ENCODE data around the gene CHD5. TPM values are rescaled to one million over a fixed set of nuclear protein-coding genes. Genes with fewer than 3 reads are reported as not detected.

CHD5 gene
- total RNA-seq, 1 experiment from 2014 or later = 6.1 TPM

DNA sequence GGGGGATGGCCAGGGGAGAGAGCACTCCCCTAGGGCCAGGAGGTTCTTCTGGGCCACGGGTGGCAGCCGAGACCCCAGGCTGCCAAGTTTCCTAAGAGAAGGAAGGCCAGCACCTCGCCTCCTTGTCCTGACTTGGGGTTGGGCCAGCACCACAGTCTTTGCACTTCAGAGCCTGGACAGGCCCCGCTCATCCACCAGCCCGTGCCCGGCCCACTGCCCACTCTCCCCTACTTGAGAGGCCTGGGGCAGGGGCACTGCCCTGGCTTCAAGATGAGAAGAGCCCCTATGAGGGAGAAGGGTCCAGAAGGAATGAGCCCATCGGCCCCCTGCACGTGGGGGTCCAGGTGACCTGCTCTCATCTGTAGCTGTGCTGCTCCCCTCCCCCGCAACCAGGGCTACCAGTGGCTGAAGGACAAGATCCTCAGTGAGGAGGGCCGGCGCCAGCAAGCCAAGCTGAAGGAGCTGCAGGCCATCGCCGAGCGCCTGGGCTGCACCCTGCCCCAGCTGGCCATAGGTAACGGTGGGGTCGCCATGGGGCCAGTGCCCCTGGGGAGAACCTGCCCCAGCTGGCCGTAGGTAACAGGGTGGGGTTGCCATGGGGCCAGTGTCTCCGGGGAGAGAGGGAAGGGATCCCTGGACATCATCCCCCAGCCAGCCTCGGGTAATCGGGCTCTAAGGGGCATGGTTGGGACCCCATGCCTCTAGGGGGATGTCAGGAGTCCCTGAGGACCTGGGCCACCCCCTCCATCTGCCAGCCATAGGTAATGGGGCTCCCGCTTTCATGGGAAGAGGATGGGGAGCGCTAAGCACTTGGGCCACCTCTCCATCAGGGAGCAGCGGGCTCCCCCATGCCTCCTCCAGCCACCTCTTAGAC, 83.6 kb downstream of the CHD5 start:
- POLR2A ChIA-PET = no interaction called here

More for the DNA sequence above, 83.6 kb downstream of the CHD5 start:
- Histone ChIP-seq H3K4me2 (ENCODE audit: low read length) (no peak overlapping the region), H2AFZ (ENCODE audit: low read depth, low read length, poor library complexity, severe bottlenecking) (no peak overlapping the region), H3K4me1 (ENCODE audit: control insufficient read depth in 1 of 2, insufficient read depth in 2 of 2, low read length in 2 of 2) (no peaks in the 10 kb centered on the region), H3K9ac (ENCODE audit: low read length) (no peak overlapping the region), H3K36me3 (ENCODE audit: control insufficient read depth in 1 of 2, insufficient read depth in 2 of 2, low read length in 2 of 2) (no peaks in the 10 kb centered on the region), H3K79me2 (ENCODE audit: insufficient read depth, low read length) (no peaks in the 10 kb centered on the region), H3K27ac (ENCODE audit: low read depth, low read length) (no peak overlapping the region), H4K20me1 (ENCODE audit: insufficient read depth) (no peaks in the 10 kb centered on the region), H3K27me3 (ENCODE audit: insufficient read depth, low read length) (no peaks in the 10 kb centered on the region), H3K9me2 (ENCODE audit: insufficient read depth) (no peaks in the 10 kb centered on the region), H3K9me3 (ENCODE audit: control insufficient read depth in 1 of 2, insufficient read depth in 1 of 2, low read depth in 1 of 2, low read length in 2 of 2) (no peaks in the 10 kb centered on the region), H3K4me3 (replicated peaks in 1 of 2; ENCODE audit: low read depth in 1 of 2, low read length in 2 of 2) (no peak overlapping the region)
- intact Hi-C loops (cut with micrococcal nuclease) = no loop called here
- no peak for DNase-seq (ENCODE audit: low read depth, low spot score)
- BruUV-seq (replicated peaks) = no TSS peak
- TF ChIP-seq, protein P1, sequence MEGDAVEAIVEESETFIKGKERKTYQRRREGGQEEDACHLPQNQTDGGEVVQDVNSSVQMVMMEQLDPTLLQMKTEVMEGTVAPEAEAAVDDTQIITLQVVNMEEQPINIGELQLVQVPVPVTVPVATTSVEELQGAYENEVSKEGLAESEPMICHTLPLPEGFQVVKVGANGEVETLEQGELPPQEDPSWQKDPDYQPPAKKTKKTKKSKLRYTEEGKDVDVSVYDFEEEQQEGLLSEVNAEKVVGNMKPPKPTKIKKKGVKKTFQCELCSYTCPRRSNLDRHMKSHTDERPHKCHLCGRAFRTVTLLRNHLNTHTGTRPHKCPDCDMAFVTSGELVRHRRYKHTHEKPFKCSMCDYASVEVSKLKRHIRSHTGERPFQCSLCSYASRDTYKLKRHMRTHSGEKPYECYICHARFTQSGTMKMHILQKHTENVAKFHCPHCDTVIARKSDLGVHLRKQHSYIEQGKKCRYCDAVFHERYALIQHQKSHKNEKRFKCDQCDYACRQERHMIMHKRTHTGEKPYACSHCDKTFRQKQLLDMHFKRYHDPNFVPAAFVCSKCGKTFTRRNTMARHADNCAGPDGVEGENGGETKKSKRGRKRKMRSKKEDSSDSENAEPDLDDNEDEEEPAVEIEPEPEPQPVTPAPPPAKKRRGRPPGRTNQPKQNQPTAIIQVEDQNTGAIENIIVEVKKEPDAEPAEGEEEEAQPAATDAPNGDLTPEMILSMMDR (IDR thresholded peaks at IDR 0.05 in 2 of 3, conservative IDR thresholded peaks at IDR 0.05 in 1 of 3; ENCODE audit: borderline replicate concordance in 1 of 3, insufficient read depth in 1 of 3, low read depth in 2 of 3, low read length in 2 of 3) = no peak
- TF ChIP-seq SIN3A (IDR thresholded peaks at IDR 0.05; ENCODE audit: low read depth) = no peak
- TF ChIP-seq JUND (IDR thresholded peaks at IDR 0.05) = no peak
- TF ChIP-seq EGR1 (IDR thresholded peaks at IDR 0.05; ENCODE audit: low read depth) = no peak
- no peak for TF ChIP-seq EZH2phosphoT487 (IDR thresholded peaks at IDR 0.05; ENCODE audit: borderline replicate concordance)
- no peak for TF ChIP-seq ZNF274 (IDR thresholded peaks at IDR 0.05; ENCODE audit: low read depth, low read length)
- TF ChIP-seq ELF1 (IDR thresholded peaks at IDR 0.05; ENCODE audit: borderline replicate concordance, low read depth) = no peak
- TF ChIP-seq, protein P2, sequence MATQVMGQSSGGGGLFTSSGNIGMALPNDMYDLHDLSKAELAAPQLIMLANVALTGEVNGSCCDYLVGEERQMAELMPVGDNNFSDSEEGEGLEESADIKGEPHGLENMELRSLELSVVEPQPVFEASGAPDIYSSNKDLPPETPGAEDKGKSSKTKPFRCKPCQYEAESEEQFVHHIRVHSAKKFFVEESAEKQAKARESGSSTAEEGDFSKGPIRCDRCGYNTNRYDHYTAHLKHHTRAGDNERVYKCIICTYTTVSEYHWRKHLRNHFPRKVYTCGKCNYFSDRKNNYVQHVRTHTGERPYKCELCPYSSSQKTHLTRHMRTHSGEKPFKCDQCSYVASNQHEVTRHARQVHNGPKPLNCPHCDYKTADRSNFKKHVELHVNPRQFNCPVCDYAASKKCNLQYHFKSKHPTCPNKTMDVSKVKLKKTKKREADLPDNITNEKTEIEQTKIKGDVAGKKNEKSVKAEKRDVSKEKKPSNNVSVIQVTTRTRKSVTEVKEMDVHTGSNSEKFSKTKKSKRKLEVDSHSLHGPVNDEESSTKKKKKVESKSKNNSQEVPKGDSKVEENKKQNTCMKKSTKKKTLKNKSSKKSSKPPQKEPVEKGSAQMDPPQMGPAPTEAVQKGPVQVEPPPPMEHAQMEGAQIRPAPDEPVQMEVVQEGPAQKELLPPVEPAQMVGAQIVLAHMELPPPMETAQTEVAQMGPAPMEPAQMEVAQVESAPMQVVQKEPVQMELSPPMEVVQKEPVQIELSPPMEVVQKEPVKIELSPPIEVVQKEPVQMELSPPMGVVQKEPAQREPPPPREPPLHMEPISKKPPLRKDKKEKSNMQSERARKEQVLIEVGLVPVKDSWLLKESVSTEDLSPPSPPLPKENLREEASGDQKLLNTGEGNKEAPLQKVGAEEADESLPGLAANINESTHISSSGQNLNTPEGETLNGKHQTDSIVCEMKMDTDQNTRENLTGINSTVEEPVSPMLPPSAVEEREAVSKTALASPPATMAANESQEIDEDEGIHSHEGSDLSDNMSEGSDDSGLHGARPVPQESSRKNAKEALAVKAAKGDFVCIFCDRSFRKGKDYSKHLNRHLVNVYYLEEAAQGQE (IDR thresholded peaks at IDR 0.05; ENCODE audit: low read depth) = no peak
- no peak for TF ChIP-seq SRF (IDR thresholded peaks at IDR 0.05; ENCODE audit: low read depth)
- TF ChIP-seq FOSL1 (IDR thresholded peaks at IDR 0.05; ENCODE audit: low read depth) = no peak
- no peak for TF ChIP-seq CBX3 (IDR thresholded peaks at IDR 0.05; ENCODE audit: low read depth)
- TF ChIP-seq RAD21 (IDR thresholded peaks at IDR 0.05; ENCODE audit: low read depth) = no peak
- TF ChIP-seq POLR2A (IDR thresholded peaks at IDR 0.05; ENCODE audit: borderline replicate concordance, extremely low read depth, insufficient read depth, insufficient read length) = no peak
- no peak for TF ChIP-seq CEBPB (IDR thresholded peaks at IDR 0.05; ENCODE audit: low read depth)
- no peak for TF ChIP-seq EZH2 (IDR thresholded peaks at IDR 0.05)
- TF ChIP-seq YY1 (IDR thresholded peaks at IDR 0.05; ENCODE audit: extremely low read depth, insufficient replicate concordance, low read depth, low read length) = no peak
- no peak for TF ChIP-seq ZFX (IDR thresholded peaks at IDR 0.05)
- no peak for TF ChIP-seq TCF7L2 (IDR thresholded peaks at IDR 0.05; ENCODE audit: borderline replicate concordance, extremely low read depth, insufficient read depth, insufficient read length)
- no peak for ATAC-seq
- RAD21 ChIA-PET (ENCODE audit: low non-redundant PET in 1 of 2, low total read pairs in 2 of 2, uncharacterized antibody in 2 of 2, unreplicated experiment in 2 of 2) = no interaction called here
- CTCF ChIA-PET = no interaction called here
